ENCODE data around the gene MAMSTR. TPM values are rescaled to one million over a fixed set of nuclear protein-coding genes. Genes with fewer than 3 reads are reported as not detected.

Gene MAMSTR
- total and polyA plus RNA-seq, 10 of the 15 experiments (the other 5 are each of a cell fraction or from before 2014, with no cell fraction given) = 0.04 to 0.73 (median 0.31) TPM; not detected in 1

- no peak for TF ChIP-seq PRDM15 (CRISPR knock-in tag; IDR thresholded peaks at IDR 0.05)
- TF ChIP-seq, protein P1, sequence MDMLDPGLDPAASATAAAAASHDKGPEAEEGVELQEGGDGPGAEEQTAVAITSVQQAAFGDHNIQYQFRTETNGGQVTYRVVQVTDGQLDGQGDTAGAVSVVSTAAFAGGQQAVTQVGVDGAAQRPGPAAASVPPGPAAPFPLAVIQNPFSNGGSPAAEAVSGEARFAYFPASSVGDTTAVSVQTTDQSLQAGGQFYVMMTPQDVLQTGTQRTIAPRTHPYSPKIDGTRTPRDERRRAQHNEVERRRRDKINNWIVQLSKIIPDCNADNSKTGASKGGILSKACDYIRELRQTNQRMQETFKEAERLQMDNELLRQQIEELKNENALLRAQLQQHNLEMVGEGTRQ (IDR thresholded peaks at IDR 0.05; ENCODE audit: borderline replicate concordance, low read depth, low read length) = peak; percentile 30; the same call in 1 of the 2 replicates
- peak; percentile 32; the same call in 1 of the 2 replicates for TF ChIP-seq ZNF207 (IDR thresholded peaks at IDR 0.05; ENCODE audit: borderline replicate concordance)
- TF ChIP-seq SP1 (IDR thresholded peaks at IDR 0.05; ENCODE audit: low read depth, low read length) = peak; percentile 99
- TF ChIP-seq HDAC2 (IDR thresholded peaks at IDR 0.05) = no peak
- no peak for TF ChIP-seq ZBTB33 (IDR thresholded peaks at IDR 0.05)
- peak; percentile 98 for TF ChIP-seq PKNOX1 (IDR thresholded peaks at IDR 0.05)
- no peak for TF ChIP-seq EGR1 (IDR thresholded peaks at IDR 0.05; ENCODE audit: borderline replicate concordance in 1 of 2, low read depth in 2 of 2, low read length in 2 of 2)
- TF ChIP-seq ZNF622 (IDR thresholded peaks at IDR 0.05) = no peak
- TF ChIP-seq POLR2AphosphoS2 (IDR thresholded peaks at IDR 0.05; ENCODE audit: low read depth, low read length) = no peak
- TF ChIP-seq KLF5 (IDR thresholded peaks at IDR 0.05; ENCODE audit: partially characterized antibody) = no peak
- no peak for TF ChIP-seq IRF4 (IDR thresholded peaks at IDR 0.05; ENCODE audit: low read depth, low read length)
- TF ChIP-seq SMC3 (IDR thresholded peaks at IDR 0.05; ENCODE audit: borderline replicate concordance, low read length) = no peak
- no peak for TF ChIP-seq MTA2 (IDR thresholded peaks at IDR 0.05; ENCODE audit: low read depth)
- TF ChIP-seq PAX8 (IDR thresholded peaks at IDR 0.05) = no peak
- TF ChIP-seq CUX1 (IDR thresholded peaks at IDR 0.05; ENCODE audit: insufficient replicate concordance, low read depth, low read length) = no peak
- TF ChIP-seq NBN (IDR thresholded peaks at IDR 0.05) = no peak; the same call in 1 of the 2 replicates
- TF ChIP-seq CHD4 (IDR thresholded peaks at IDR 0.05) = no peak
These were observed 1.2 kb upstream of the MAMSTR start (continued) for GRCh38 chr19:48720613-48721296.
